ENCODE data around the gene PSMB5. TPM values are rescaled to one million over a fixed set of nuclear protein-coding genes. Genes with fewer than 3 reads are reported as not detected.

PSMB5 gene
- polyA plus RNA-seq (2012; ENCODE audit: insufficient read length, low read depth): 199 TPM

GRCh38 chr14:23034498-23035302, at the start of gene PSMB5:
PSMB5 (minus strand) TSS chr14:23034900; CDS start chr14:23034881, 19 bp downstream.
- TF ChIP-seq REST (IDR thresholded peaks at IDR 0.05; ENCODE audit: insufficient read depth in 1 of 2, low read depth in 2 of 2, low read length in 2 of 2) (no peak), SIN3A (IDR thresholded peaks at IDR 0.05; ENCODE audit: borderline replicate concordance, insufficient read depth, low read length) (peak; percentile 18; the same call in 1 of the 2 replicates), TAF1 (IDR thresholded peaks at IDR 0.05; ENCODE audit: borderline replicate concordance, insufficient read depth, low read length) (peak; percentile 72; the same call in 1 of the 2 replicates), POLR2AphosphoS5 (IDR thresholded peaks at IDR 0.05; ENCODE audit: low read depth, low read length) (peak; percentile 66), FOXP2 (optimal IDR thresholded peaks at IDR 0.05; ENCODE audit: borderline replicate concordance, extremely low read depth, extremely low read length, insufficient read depth) (no peak)

GRCh38 chr14:23080474-23080873, 45.8 kb upstream of the PSMB5 start:
- no peak for TF ChIP-seq TAF1 (IDR thresholded peaks at IDR 0.05; ENCODE audit: borderline replicate concordance, insufficient read depth, low read length)
- no peak for TF ChIP-seq POLR2AphosphoS5 (IDR thresholded peaks at IDR 0.05; ENCODE audit: low read depth, low read length)
- TF ChIP-seq FOXP2 (optimal IDR thresholded peaks at IDR 0.05; ENCODE audit: borderline replicate concordance, extremely low read depth, extremely low read length, insufficient read depth): no peak
- no peak for TF ChIP-seq REST (IDR thresholded peaks at IDR 0.05; ENCODE audit: insufficient read depth in 1 of 2, low read depth in 2 of 2, low read length in 2 of 2)
- no peak for TF ChIP-seq SIN3A (IDR thresholded peaks at IDR 0.05; ENCODE audit: borderline replicate concordance, insufficient read depth, low read length)

GRCh38 chr14:23079716-23080115, 45.0 kb upstream of the PSMB5 start:
- TF ChIP-seq SIN3A (IDR thresholded peaks at IDR 0.05; ENCODE audit: borderline replicate concordance, insufficient read depth, low read length): no peak
- TF ChIP-seq TAF1 (IDR thresholded peaks at IDR 0.05; ENCODE audit: borderline replicate concordance, insufficient read depth, low read length): no peak
- no peak for TF ChIP-seq REST (IDR thresholded peaks at IDR 0.05; ENCODE audit: insufficient read depth in 1 of 2, low read depth in 2 of 2, low read length in 2 of 2)
- TF ChIP-seq POLR2AphosphoS5 (IDR thresholded peaks at IDR 0.05; ENCODE audit: low read depth, low read length): no peak
- no peak for TF ChIP-seq FOXP2 (optimal IDR thresholded peaks at IDR 0.05; ENCODE audit: borderline replicate concordance, extremely low read depth, extremely low read length, insufficient read depth)

- TF ChIP-seq REST (IDR thresholded peaks at IDR 0.05; ENCODE audit: insufficient read depth in 1 of 2, low read depth in 2 of 2, low read length in 2 of 2) (no peak), POLR2AphosphoS5 (IDR thresholded peaks at IDR 0.05; ENCODE audit: low read depth, low read length) (no peak), SIN3A (IDR thresholded peaks at IDR 0.05; ENCODE audit: borderline replicate concordance, insufficient read depth, low read length) (no peak)
These were observed 44.0 kb upstream of the PSMB5 start for GRCh38 chr14:23078692-23079116.

All from PFSK-1 (cell line).